H1 (cell line): ENCODE data around the gene CHCHD1. TPM values are rescaled to one million over a fixed set of nuclear protein-coding genes. Genes with fewer than 3 reads are reported as not detected.

Source experiments
- ASH2L ChIP-seq: fragments of 200-600, 300-600 bp; sonication (generic); IDR thresholded peaks from one replicate; pipeline ENCODE4 v1.7.1; 2017; ENCODE audit warnings: low read length
- BCL11A ChIP-seq, 2 experiments: IDR thresholded peaks; one replicate each; pipeline ENCODE4 v1.6.1; 2011; ENCODE audit warnings: low read depth in 2 of 2, low read length in 2 of 2, mild to moderate bottlenecking in 2 of 2
- POLR2AphosphoS5 ChIP-seq: IDR thresholded peaks from 2 replicates; pipeline ENCODE4 v1.6.1; 2011; ENCODE audit warnings: low read depth, low read length
- RBBP5 ChIP-seq: IDR thresholded peaks from 2 replicates; pipeline ENCODE4 v1.7.1; 2012; ENCODE audit warnings: low read depth, mild to moderate bottlenecking, inconsistent platforms, low read length, moderate library complexity, borderline replicate concordance
- RXRA ChIP-seq: IDR thresholded peaks from 2 replicates; pipeline ENCODE4 v1.6.1; 2011; ENCODE audit warnings: low read depth, mild to moderate bottlenecking, low read length, moderate library complexity; ENCODE audit not compliant: insufficient read depth
- TAF1 ChIP-seq: IDR thresholded peaks from 2 replicates; pipeline ENCODE4 v1.6.1; 2011; ENCODE audit warnings: mild to moderate bottlenecking, low read depth, low read length
- YY1 ChIP-seq: IDR thresholded peaks from 2 replicates; pipeline ENCODE4 v1.6.1; 2011; ENCODE audit warnings: low read depth, mild to moderate bottlenecking, low read length
- polyA plus RNA-seq, 7 experiments: library from polyadenylated mRNA; depleted of rRNA in 3 of 7; stranded (reverse) in 5 of 7; unstranded in 2 of 7; fragments of >200 nt in 5 of 7; fragments of 200-250 nt in 2 of 7; gene quantifications; 1 replicate in 5 of 7; 2 replicates in 1 of 7; 4 replicates in 1 of 7; pipeline versions ENCODE4 v1.2.1 to v1.2.3, GENCODE V29; 2011 to 2013; ENCODE audit warnings: missing spikeins in 2 of 7, mixed read lengths in 2 of 7
- total RNA-seq: library from RNA; stranded (reverse); fragmentation: NEBNext Ultra II Directional; extraction: Animal tissue kit (Norgen Biotek cat#: 25700); gene quantifications from 2 replicates; pipeline ENCODE4 v1.2.1, GENCODE V29; 2021

The CHCHD1 gene
- total and polyA plus RNA-seq, 2 of the 8 experiments (the other 6 are each of a cell fraction or from before 2014, with no cell fraction given) = 44.9 to 58.1 TPM

DNA sequence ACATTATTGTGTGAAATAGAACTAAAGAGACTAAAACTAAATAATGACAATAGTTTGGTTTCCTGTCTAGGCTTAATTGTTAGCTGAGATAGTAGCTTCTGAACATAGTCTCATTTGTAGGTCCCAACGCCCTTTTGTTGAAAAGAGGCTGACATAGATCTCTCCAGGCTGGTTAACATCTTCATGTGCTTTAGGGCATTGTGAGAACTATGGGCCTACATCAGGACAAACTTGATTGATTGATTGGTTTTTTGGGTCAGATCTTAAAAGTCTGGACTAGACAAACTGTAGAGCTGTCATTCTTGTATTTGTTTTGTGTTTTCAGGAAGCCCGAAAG is 869 bp downstream of the CHCHD1 start (continued):
- TF ChIP-seq ASH2L (no peak), TAF1 (no peak), YY1 (no peak), RBBP5 (no peak), RXRA (no peak), BCL11A (IDR thresholded peaks at IDR 0.05; ENCODE audit: low read depth in 2 of 2, low read length in 2 of 2) (no peak), POLR2AphosphoS5 (no peak)
- TF ChIP-seq, all 59 proteins: peak for 0
